Measurements from ENCODE around the gene KIAA1755. TPM values are rescaled to one million over a fixed set of nuclear protein-coding genes. Genes with fewer than 3 reads are reported as not detected.

KIAA1755 gene
- total RNA-seq, 1 donor from 2014 or later, result 7.9 TPM

DNA sequence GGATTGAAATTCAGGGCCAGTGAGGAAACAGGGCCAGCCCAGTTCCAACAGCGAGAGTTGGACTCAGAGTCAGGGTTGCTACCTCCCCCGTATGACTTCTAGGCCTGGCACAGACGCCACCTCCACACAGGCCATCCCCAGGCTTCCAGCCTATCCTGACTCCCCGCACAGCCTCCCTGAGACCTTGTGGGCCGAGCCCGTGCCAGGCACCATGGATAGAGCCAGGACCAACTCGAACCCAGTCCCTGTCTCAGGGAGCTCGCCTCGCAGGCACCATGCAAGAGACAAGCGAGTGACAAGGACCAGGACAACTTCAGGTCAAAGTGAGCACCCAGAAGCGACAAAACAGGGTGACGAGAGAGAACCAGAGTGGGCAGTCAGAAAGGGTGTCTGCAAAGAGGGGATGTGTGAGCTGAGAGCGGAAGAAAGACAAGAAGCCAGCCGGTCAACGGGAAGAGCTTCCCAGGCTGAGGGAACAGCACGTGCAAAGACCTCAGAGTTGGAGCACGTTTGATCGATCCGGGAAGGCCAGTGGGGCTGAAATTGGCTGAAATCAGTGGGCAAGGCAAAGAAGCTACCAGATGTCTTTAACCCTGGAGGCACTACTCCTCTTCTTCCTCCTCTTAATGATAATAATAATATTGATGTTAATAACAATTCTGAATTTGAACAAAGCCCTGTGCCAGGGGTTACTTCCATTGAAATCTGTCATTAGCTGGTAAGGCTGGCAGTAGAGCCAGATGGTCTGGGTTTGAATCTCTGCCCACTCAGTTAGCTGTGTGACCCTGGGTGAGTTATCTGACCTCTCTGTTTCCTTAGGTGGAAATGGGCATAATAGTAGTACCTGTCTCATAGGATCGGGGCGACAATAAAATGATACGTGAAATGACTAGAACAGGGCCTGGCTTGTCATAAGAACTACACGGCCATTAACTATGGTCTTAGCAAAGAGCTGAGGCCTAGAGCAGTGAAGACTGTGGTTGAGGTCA, 45.0 kb downstream of the KIAA1755 start:
- ATAC-seq (no peak), DNase-seq (ENCODE audit: missing footprints) (no peak)
- intact Hi-C loops (cut with DNase I), result no loop called here

DNA sequence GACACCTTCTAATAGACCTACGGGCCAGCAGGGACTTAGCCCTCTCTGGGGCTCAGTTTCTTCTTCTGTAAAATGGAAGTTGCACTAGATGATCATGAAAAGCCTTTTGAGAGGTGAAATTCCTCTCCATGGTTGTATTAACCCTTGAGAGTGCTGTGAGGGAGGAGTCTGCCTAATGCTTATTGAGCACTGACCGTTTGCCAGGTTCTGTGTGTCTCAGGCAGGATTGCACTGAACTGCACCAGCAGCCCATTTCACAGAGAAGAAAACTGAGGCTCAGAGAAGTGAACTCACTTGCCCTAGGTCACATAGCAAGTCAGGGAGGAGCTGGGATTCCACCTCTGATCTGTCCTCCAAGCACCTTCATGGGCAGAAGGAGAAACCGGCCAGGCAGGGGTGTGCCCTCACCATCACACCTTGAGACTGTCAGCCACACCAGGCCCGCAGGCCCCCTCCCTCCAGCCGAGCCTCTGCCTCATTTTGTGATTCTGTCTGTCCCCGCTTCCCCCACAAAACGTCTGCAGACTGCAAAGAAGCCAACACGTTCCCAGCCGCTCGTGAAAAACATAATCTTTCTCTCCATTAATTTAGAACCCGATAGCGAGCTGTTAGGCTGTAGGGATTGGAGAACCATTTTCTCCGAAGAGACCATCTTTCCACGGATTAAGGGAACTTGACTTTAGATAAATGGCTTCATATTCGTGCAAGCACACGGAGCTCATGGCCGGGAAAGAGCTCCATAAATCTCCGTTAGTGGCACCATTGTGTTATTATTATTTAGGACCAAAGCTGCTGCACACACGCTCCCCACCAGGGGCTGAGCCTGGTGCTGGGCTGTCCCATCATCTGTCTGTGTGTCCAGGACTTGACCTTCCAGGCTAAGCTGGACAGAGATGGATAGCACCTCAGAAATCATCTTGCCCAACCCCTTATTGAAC, 46.0 kb downstream of the KIAA1755 start:
- ATAC-seq, result no peak
- intact Hi-C loops (cut with DNase I), result no loop called here
- DNase-seq (ENCODE audit: missing footprints), result no peak

- intact Hi-C loops (cut with DNase I), result no loop called here
- no peak for ATAC-seq
- DNase-seq (ENCODE audit: missing footprints), result no peak
Measured at GRCh38 chr20:38213607-38213940, 47.0 kb downstream of the KIAA1755 start.

DNA sequence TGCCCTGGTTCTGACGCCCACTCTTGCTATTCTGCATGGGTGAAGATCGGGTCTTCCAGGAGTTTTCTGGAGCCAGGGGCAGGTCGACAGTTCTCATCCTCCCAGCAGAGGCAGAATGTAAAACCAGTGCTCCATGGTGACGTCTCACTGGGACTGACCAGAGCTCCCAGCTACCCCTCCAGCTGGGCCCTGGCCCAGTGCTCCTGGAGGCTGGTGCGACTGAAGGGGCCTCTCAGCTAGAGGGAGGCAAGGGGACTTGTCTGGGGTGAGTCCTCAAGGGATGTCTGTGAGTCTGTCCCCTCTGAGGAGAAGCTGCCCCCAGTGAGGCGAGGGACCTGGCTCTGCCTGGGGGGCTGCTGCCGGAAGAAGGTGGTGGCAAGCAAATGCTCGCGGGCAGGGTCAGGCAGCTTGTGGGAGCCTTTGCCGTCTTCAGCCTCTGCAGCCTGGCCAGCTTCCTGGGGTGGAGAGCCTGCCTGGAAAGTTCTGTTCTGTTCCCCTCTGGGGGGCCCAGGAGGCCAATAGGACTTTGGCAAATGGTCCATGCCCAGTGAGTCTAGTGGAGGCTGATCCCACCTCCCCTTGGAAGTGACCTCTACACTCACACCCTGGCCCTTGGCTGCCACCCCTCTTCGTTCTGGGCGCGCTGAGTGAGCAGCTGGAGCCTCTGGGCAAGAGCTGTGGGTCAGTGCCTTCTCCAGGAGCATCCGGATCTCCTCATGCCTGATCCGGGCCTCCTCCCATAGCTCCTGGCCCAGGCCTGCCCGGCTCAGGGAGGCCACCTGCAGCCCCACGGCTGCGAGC, 47.5 kb downstream of the KIAA1755 start:
- DNase-seq (ENCODE audit: missing footprints), result peak; percentile 76
- ATAC-seq, result peak; percentile 52
- intact Hi-C loops (cut with DNase I), result no loop called here

- intact Hi-C loops (cut with DNase I), result no loop called here
- ATAC-seq, result peak; percentile 23
- DNase-seq (ENCODE audit: missing footprints), result no peak
Measured at GRCh38 chr20:38211200-38212097, 49.1 kb downstream of the KIAA1755 start.

DNA sequence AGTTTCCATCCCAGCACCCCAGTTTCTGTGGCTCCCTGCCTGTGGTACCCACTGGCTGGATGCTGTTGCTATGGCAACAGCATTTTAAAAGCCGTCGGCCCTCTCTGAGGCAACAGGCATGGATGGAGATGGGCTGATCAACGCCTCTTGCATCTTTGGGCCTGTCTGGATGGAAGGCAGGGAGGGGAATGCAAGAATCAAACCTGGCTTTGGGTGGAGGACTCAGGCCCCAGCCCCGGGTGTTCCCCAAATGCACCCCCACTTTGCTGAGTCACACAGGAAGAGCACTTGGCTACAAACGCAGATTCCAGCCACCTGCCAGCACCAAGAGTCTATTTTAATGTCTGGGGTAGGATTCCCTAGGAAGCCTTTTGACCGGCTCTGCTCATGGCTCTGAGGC, 49.8 kb downstream of the KIAA1755 start:
- DNase-seq (ENCODE audit: missing footprints), result no peak
- intact Hi-C loops (cut with DNase I), result no loop called here
- no peak for ATAC-seq

- ATAC-seq, result no peak
- no peak for DNase-seq (ENCODE audit: missing footprints)
- intact Hi-C loops (cut with DNase I), result no loop called here
Measured at GRCh38 chr20:38209736-38210405, 50.7 kb downstream of the KIAA1755 start.

DNA sequence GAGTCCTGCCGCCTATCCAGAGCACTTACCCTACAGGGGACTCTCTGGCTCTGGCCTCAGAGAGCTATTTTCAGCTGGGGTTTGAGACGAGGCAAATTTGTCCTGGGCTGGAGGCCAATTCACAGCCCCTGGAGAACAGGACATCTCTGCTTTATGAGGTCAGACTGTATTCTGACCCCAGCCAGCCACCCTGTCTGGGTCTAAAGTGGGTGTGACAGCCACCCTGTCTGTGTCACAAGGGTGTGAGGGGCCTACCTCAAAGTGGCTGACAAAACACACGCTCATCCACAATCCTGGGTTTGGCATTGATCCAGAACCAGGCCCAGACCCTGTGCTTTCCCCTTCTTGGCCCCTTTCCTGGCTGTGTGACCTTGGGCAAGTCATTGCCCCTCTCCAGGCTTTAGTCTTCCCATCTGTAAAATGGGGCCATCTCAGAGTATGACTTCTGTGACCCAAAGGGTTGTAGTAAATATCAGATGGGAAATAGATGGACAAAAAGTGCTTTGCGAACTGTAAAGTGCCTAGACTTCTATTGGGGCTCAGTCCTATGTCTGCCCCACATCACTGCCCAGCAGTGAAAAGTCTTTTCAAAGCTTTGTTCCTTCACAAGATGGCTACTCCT, 51.4 kb downstream of the KIAA1755 start:
- ATAC-seq (peak; percentile 71), DNase-seq (ENCODE audit: missing footprints) (no peak)
- intact Hi-C loops (cut with DNase I), result no loop called here

DNA sequence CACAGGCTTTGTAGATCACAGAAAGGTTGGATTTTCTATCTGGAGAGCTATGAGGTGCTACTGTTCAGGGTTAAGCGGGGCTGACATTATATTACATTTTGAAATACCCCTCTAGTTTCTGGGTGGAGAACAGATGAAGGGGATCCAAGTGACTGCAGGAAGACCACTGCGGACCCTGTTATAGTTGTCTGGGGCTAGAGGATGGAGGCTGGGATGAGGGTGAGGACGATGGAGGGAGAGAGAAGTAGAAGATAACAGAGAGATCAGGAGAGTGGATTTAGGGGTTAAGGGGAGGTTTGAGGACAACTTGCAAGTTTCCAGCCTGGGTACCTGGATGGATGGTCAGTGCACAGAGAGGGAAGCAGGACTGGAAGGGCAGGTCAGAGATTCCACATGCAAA, 52.0 kb downstream of the KIAA1755 start:
- intact Hi-C loops (cut with DNase I), result no loop called here
- DNase-seq (ENCODE audit: missing footprints), result no peak
- ATAC-seq, result no peak

- ATAC-seq, result no peak
- intact Hi-C loops (cut with DNase I), result no loop called here
Measured at GRCh38 chr20:38208088-38208487, 52.4 kb downstream of the KIAA1755 start.

GRCh38 chr20:38207621-38208020, 52.9 kb downstream of the KIAA1755 start:
- no peak for ATAC-seq
- DNase-seq (ENCODE audit: missing footprints), result no peak
- intact Hi-C loops (cut with DNase I), result no loop called here

More at GRCh38 chr20:38208088-38208487, 52.4 kb downstream of the KIAA1755 start:
- DNase-seq (ENCODE audit: missing footprints), result no peak

GRCh38 chr20:38205001-38205400, 55.5 kb downstream of the KIAA1755 start:
- ATAC-seq (no peak), DNase-seq (ENCODE audit: missing footprints) (no peak)
- intact Hi-C loops (cut with DNase I), result no loop called here

- intact Hi-C loops (cut with DNase I), result no loop called here
- DNase-seq (ENCODE audit: missing footprints) (no peak), ATAC-seq (no peak)
Measured at GRCh38 chr20:38203981-38204357, 56.6 kb downstream of the KIAA1755 start.

DNA sequence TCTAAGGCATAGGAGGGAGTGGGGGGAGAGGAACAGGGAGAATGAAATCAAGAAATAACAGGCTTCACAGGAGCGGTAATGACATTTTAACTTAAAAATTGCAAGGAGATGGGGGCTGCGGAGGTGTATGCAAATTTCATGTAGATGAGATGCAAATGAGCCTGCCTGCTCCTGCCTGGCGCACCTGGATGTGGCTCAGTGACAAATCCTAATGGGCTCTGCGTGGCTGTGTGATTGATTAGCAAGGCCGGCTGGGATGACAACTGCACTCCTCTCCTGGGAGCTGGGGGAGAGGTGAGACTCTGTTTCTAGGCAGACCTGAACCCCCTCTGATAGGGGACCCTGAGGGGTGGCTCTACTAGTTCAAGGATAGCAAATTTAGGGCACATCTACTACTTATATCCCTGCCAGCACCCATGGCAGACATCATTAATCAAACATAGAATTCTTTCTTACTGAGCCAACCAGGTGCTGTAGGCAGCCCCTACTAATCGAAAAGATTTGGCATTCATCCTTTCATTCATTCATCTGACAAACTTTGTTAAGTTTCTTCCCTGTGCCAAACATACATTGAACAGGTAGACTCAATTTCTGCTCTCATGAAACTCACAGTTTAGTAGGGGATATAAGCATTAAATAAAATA, 57.1 kb downstream of the KIAA1755 start:
- ATAC-seq (no peak), DNase-seq (ENCODE audit: missing footprints) (no peak)
- intact Hi-C loops (cut with DNase I), result no loop called here

DNA sequence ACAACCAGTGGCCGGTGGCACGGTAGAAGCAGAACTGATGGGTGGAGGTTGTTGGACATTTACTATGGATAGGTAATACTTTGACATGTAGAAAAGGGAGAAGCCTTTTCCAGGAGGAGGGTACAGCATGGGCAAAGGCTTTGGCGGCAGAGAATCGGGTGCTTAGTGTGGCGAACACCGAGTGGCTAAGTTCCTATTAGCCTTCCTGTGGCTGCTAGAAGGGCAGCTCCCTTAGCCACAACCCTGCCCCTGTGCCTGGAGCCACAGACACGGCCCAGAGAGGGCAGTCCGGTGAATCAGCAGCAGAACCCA, 57.6 kb downstream of the KIAA1755 start:
- intact Hi-C loops (cut with DNase I), result no loop called here
- DNase-seq (ENCODE audit: missing footprints), result no peak
- ATAC-seq, result no peak

GRCh38 chr20:38202153-38202981, 58.2 kb downstream of the KIAA1755 start:
- DNase-seq (ENCODE audit: missing footprints), result no peak
- no peak for ATAC-seq
- intact Hi-C loops (cut with DNase I), result no loop called here
